Calu3 (cell line): Measurements from ENCODE around the gene DUSP2. TPM values are rescaled to one million over a fixed set of nuclear protein-coding genes. Genes with fewer than 3 reads are reported as not detected.

ENCODE experiments used
- BruUV-seq: library from RNA; stranded (reverse); fragments of 400-500 nt; replicated peaks from 2 replicates; lab custom pipeline; 2021; lab: Mats Ljungman, UMichigan
- CTCF ChIA-PET: fragments of 300-600 bp; sonication (Branson Sonifier 250); formaldehyde crosslinking; loops from one replicate; lab custom pipeline; 2022; ENCODE audit warnings: antibody characterized with exemption; lab: Charles Lee
- DNase-seq: peaks from one replicate; pipeline ENCODE4 v3.0.0; 2022
- H3K27ac Mint-ChIP-seq: one replicate; pipeline ENCODE4 v1.8.0; 2022; ENCODE audit warnings: mixed read lengths; ENCODE audit not compliant: unreplicated experiment
- H3K27me3 Mint-ChIP-seq: one replicate; pipeline ENCODE4 v1.8.0; 2022; ENCODE audit warnings: mixed read lengths; ENCODE audit not compliant: unreplicated experiment
- H3K36me3 Mint-ChIP-seq: one replicate; pipeline ENCODE4 v1.8.0; 2022; ENCODE audit warnings: mild to moderate bottlenecking, moderate library complexity, mixed read lengths; ENCODE audit not compliant: insufficient read depth, unreplicated experiment
- H3K4me1 Mint-ChIP-seq: one replicate; pipeline ENCODE4 v1.8.0; 2022; ENCODE audit warnings: mild to moderate bottlenecking, low read depth, mixed read lengths; ENCODE audit not compliant: unreplicated experiment
- H3K4me3 Mint-ChIP-seq: one replicate; pipeline ENCODE4 v1.8.0; 2022; ENCODE audit warnings: mild to moderate bottlenecking, low read depth, moderate library complexity, mixed read lengths; ENCODE audit not compliant: unreplicated experiment
- H3K9me3 Mint-ChIP-seq: one replicate; pipeline ENCODE4 v1.8.0; 2022; ENCODE audit warnings: low read depth, mixed read lengths; ENCODE audit not compliant: unreplicated experiment
- CTCF ChIP-seq: fragments of 200-600 bp; IDR thresholded peaks from one replicate; pipeline ENCODE4 v1.8.0; 2022; ENCODE audit warnings: antibody characterized with exemption; ENCODE audit not compliant: unreplicated experiment
- intact Hi-C: fragments of 100-400 bp; cut with micrococcal nuclease; formaldehyde crosslinking; loops from one replicate; pipeline ENCODE4 v1.10.0; 2022; ENCODE audit not compliant: unreplicated experiment
- total RNA-seq: library from RNA; stranded (reverse); gene quantifications from 2 replicates; pipeline ENCODE4 v1.2.3, GENCODE V29; 2022

DUSP2 gene
- total RNA-seq, 1 experiment from 2014 or later, result 4.1 TPM

- Mint-ChIP-seq H3K4me3 (no peak overlapping the region), H3K36me3 (no peaks in the 10 kb centered on the region), H3K27ac (no peak overlapping the region), H3K27me3 (peaks cover 56% of the 10 kb centered on the region), H3K4me1 (no peaks in the 10 kb centered on the region), H3K9me3 (no peaks in the 10 kb centered on the region)
- CTCF ChIA-PET, result interaction anchor here (0.6 to 1.2 kb wide), 3 partner anchors 9 to 214 kb away, joined by 4 to 6 read pairs (median 4); partner anchors contain the start of gene ADRA2B
- no peak for DNase-seq
- intact Hi-C loops, result no loop called here
- no peak for TF ChIP-seq CTCF
- BruUV-seq, result no TSS peak
Observed at GRCh38 chr2:96106991-96107707, 38.1 kb downstream of the DUSP2 start.

- no peak for DNase-seq
- Mint-ChIP-seq H3K27me3 (peaks cover 62% of the 10 kb centered on the region), H3K36me3 (no peaks in the 10 kb centered on the region), H3K27ac (no peak overlapping the region), H3K4me3 (no peak overlapping the region), H3K4me1 (no peaks in the 10 kb centered on the region), H3K9me3 (no peaks in the 10 kb centered on the region)
- CTCF ChIA-PET, result interaction anchor here (0.7 kb wide), 1 partner anchor 215 kb away, joined by 4 read pairs; no protein-coding TSS in a partner anchor
- no TSS peak for BruUV-seq
- TF ChIP-seq CTCF, result no peak
- intact Hi-C loops, result no loop called here
Observed at GRCh38 chr2:96105994-96106715, 39.1 kb downstream of the DUSP2 start.

- CTCF ChIA-PET, result interaction anchor here (1.7 kb wide), 1 partner anchor 69 kb away, joined by 5 read pairs; no protein-coding TSS in a partner anchor
- H3K4me1 Mint-ChIP-seq, result no peaks in the 10 kb centered on the region
- no peak for TF ChIP-seq CTCF
- intact Hi-C loops, result no loop called here
- H3K9me3 Mint-ChIP-seq, result no peaks in the 10 kb centered on the region
- no TSS peak for BruUV-seq
- DNase-seq, result no peak
- no peak overlapping the region for H3K4me3 Mint-ChIP-seq
- H3K27ac Mint-ChIP-seq, result no peak overlapping the region
- peaks cover 70% of the 10 kb centered on the region for H3K27me3 Mint-ChIP-seq
- no peaks in the 10 kb centered on the region for H3K36me3 Mint-ChIP-seq
Observed at GRCh38 chr2:96105152-96105915, 39.9 kb downstream of the DUSP2 start.

- Mint-ChIP-seq H3K4me3 (no peak overlapping the region), H3K9me3 (no peaks in the 10 kb centered on the region), H3K27ac (no peak overlapping the region), H3K4me1 (no peaks in the 10 kb centered on the region), H3K36me3 (no peaks in the 10 kb centered on the region), H3K27me3 (peaks cover 71% of the 10 kb centered on the region)
- TF ChIP-seq CTCF, result no peak
- DNase-seq, result no peak
- no TSS peak for BruUV-seq
- CTCF ChIA-PET, result interaction anchor here (1.0 to 1.7 kb wide), 2 partner anchors 13 to 70 kb away, joined by 5 read pairs; no protein-coding TSS in a partner anchor
- intact Hi-C loops, result no loop called here
Observed at GRCh38 chr2:96104487-96104861, 40.8 kb downstream of the DUSP2 start.
